Smooth muscle cell (in vitro differentiated cells): Measurements from ENCODE around the gene MYO1B. TPM values are rescaled to one million over a fixed set of nuclear protein-coding genes. Genes with fewer than 3 reads are reported as not detected.

Experiments used
- DNase-seq: peaks from one replicate; lab custom pipeline; 2025; ENCODE audit not compliant: unreplicated experiment; lab: John Stamatoyannopoulos, UW
- H2AFZ ChIP-seq: fragments of 200-600 bp; sonication (generic); 2 replicates; pipeline ENCODE4 v1.6.0; 2016; ENCODE audit warnings: antibody characterized with exemption, low read depth, mild to moderate bottlenecking
- H3F3A ChIP-seq: fragments of 200-600 bp; sonication (generic); 2 replicates; pipeline ENCODE4 v1.6.0; 2017; ENCODE audit warnings: antibody characterized with exemption, low read depth
- H3K27ac ChIP-seq: fragments of 200-600 bp; sonication (generic); 2 replicates; pipeline ENCODE4 v1.5.1; 2016; ENCODE audit warnings: low read depth, mild to moderate bottlenecking
- H3K27me3 ChIP-seq: fragments of 200-600 bp; sonication (generic); 2 replicates; pipeline ENCODE4 v1.6.1; 2016; ENCODE audit warnings: low read depth, mild to moderate bottlenecking
- H3K36me3 ChIP-seq: fragments of 200-600 bp; sonication (generic); 2 replicates; pipeline ENCODE4 v1.5.1; 2016; ENCODE audit warnings: low read depth
- H3K4me1 ChIP-seq: fragments of 200-600 bp; sonication (generic); 2 replicates; pipeline ENCODE4 v1.5.1; 2016; ENCODE audit warnings: low read depth
- H3K4me2 ChIP-seq: fragments of 200-600 bp; sonication (generic); 2 replicates; pipeline ENCODE4 v1.6.0; 2016; ENCODE audit warnings: mild to moderate bottlenecking
- H3K4me3 ChIP-seq: fragments of 200-600 bp; sonication (generic); 2 replicates; pipeline ENCODE4 v1.5.1; 2016; ENCODE audit warnings: mild to moderate bottlenecking
- H3K79me2 ChIP-seq: fragments of 200-600 bp; sonication (generic); 2 replicates; pipeline ENCODE4 v1.6.0; 2016; ENCODE audit warnings: low read depth, mild to moderate bottlenecking
- H3K9ac ChIP-seq: fragments of 200-600 bp; sonication (generic); 2 replicates; pipeline ENCODE4 v1.6.0; 2016; ENCODE audit warnings: low read depth
- H3K9me3 ChIP-seq: fragments of 200-600 bp; sonication (generic); replicated peaks from 2 replicates; pipeline ENCODE4 v1.5.1; 2016; ENCODE audit warnings: low read depth
- H4K20me1 ChIP-seq: fragments of 200-600 bp; sonication (generic); 2 replicates; pipeline ENCODE4 v1.6.0; 2016; ENCODE audit warnings: low read depth
- WGBS: methylation state at CpG from one replicate; pipeline ENCODE4 v1.1.7; 2016; ENCODE audit warnings: low lambda C conversion rate; 5-methylcytosine and 5-hydroxymethylcytosine counted together
- polyA plus RNA-seq: library from polyadenylated mRNA; unstranded; fragments of >200 nt; fragmentation: Nextera tagmentation; extraction: Ambion mirVana; gene quantifications from 2 replicates; pipeline ENCODE4 v1.2.1, GENCODE V29; 2016
- total RNA-seq: library from RNA; depleted of rRNA; stranded (reverse); fragments of >200 nt; gene quantifications from 2 replicates; pipeline ENCODE4 v1.2.3, GENCODE V29; 2014
- TF ChIP-seq, protein P1 (sequence below): fragments of 200-600 bp; sonication (generic); IDR thresholded peaks from 2 replicates; pipeline ENCODE4 v1.5.1; 2017; ENCODE audit warnings: borderline replicate concordance, mild to moderate bottlenecking, antibody characterized with exemption; ENCODE audit not compliant: insufficient read depth, poor library complexity, severe bottlenecking

The MYO1B gene
- total and polyA plus RNA-seq, 2 experiments from 2014 or later, result 58.8 to 133 TPM

DNA sequence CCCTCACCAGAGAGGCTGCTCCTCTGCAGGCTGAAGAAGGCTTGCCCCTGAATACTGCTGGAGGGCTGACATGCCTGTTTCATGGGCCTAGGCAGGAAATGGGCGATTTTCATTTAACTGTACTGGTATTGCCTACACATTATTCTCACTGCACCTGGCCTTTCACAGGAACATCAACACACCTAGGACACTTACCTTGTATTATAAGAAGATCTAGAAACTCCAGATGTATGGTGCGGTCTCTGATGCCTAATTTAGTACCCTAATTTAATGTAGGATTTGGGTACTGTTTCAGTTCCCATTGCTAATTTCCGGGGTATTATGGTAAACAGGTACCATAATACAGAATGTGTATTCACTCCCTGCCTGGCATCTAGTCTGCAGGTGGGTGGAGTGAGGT lies 146.0 kb downstream of the MYO1B start:
- H3K79me2 ChIP-seq, result no peaks in the 10 kb centered on the region
- DNase-seq, result no peak
- H3K27ac ChIP-seq, result no peak overlapping the region
- TF ChIP-seq, protein P1, sequence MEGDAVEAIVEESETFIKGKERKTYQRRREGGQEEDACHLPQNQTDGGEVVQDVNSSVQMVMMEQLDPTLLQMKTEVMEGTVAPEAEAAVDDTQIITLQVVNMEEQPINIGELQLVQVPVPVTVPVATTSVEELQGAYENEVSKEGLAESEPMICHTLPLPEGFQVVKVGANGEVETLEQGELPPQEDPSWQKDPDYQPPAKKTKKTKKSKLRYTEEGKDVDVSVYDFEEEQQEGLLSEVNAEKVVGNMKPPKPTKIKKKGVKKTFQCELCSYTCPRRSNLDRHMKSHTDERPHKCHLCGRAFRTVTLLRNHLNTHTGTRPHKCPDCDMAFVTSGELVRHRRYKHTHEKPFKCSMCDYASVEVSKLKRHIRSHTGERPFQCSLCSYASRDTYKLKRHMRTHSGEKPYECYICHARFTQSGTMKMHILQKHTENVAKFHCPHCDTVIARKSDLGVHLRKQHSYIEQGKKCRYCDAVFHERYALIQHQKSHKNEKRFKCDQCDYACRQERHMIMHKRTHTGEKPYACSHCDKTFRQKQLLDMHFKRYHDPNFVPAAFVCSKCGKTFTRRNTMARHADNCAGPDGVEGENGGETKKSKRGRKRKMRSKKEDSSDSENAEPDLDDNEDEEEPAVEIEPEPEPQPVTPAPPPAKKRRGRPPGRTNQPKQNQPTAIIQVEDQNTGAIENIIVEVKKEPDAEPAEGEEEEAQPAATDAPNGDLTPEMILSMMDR, result no peak
- H3K9me3 ChIP-seq, result no peaks in the 10 kb centered on the region
- no peaks in the 10 kb centered on the region for H3F3A ChIP-seq
- H3K36me3 ChIP-seq, result peaks cover 28% of the 10 kb centered on the region
- no peak overlapping the region for H3K4me3 ChIP-seq
- H3K27me3 ChIP-seq, result no peaks in the 10 kb centered on the region
- 96% methylated on average over 3 of the region's 3 CpGs for WGBS
- no peaks in the 10 kb centered on the region for H4K20me1 ChIP-seq
- H3K9ac ChIP-seq, result no peak overlapping the region
- H2AFZ ChIP-seq, result no peak overlapping the region
- H3K4me2 ChIP-seq, result no peak overlapping the region
- peaks cover 4% of the 10 kb centered on the region for H3K4me1 ChIP-seq

DNA sequence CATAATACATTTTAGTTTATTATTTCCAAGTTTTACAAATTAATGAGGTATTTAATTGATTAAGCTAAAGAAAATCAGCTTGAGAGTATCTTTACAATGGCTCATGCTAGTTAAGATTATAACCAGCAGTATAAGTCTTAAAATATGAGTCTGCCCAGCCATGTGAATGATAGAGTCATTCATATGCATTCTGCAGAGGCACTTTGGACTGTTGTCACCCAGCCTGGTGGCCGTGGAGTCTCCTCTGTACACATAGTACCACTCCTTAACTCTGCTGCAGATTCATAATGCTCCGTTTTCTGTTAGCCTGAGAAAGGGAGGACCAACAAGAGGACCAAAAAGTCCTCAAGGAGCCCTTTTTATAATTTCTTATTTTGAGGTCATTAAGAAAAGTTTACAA lies 148.8 kb downstream of the MYO1B start:
- H3K4me1 ChIP-seq, result peaks cover 4% of the 10 kb centered on the region
- H3K4me2 ChIP-seq, result no peak overlapping the region
- no peaks in the 10 kb centered on the region for H3K79me2 ChIP-seq
- no peak for DNase-seq
- H3K27me3 ChIP-seq, result no peaks in the 10 kb centered on the region
- H3K9me3 ChIP-seq, result no peaks in the 10 kb centered on the region
- H4K20me1 ChIP-seq, result no peaks in the 10 kb centered on the region
- TF ChIP-seq, protein P1, result no peak
- no peak overlapping the region for H3K27ac ChIP-seq
- no peak overlapping the region for H2AFZ ChIP-seq
- no peaks in the 10 kb centered on the region for H3F3A ChIP-seq
- H3K36me3 ChIP-seq, result peaks cover 28% of the 10 kb centered on the region
- H3K4me3 ChIP-seq, result no peak overlapping the region
- H3K9ac ChIP-seq, result no peak overlapping the region
- 98% methylated on average over 2 of the region's 2 CpGs for WGBS

DNA sequence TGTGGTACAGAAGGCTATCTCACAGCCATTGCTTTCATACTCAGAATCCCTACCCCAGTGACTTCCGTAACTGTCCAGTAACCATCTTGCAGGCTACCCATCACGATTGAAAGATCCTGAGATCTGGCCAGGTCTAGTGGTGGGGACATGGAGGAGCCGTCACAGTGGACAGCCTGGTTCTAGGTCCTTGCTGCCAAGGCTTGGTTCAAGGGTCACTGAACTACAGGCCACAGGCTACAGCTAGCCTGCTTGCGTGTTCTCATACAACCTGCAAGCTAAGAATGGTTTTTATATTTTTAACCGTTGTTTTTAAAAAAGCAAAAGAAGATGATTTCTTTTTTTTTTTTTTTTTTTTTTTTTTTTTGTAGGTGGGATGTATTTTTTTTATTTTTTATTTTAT lies 151.6 kb downstream of the MYO1B start:
- peaks cover 25% of the 10 kb centered on the region for H3K36me3 ChIP-seq
- H3F3A ChIP-seq, result no peaks in the 10 kb centered on the region
- H3K4me1 ChIP-seq, result peaks cover 17% of the 10 kb centered on the region
- H3K27me3 ChIP-seq, result no peaks in the 10 kb centered on the region
- 97% methylated on average over 5 of the region's 5 CpGs for WGBS
- H4K20me1 ChIP-seq, result no peaks in the 10 kb centered on the region
- TF ChIP-seq, protein P1, result no peak
- H3K79me2 ChIP-seq, result no peaks in the 10 kb centered on the region
- H3K4me2 ChIP-seq, result no peak overlapping the region
- no peak overlapping the region for H2AFZ ChIP-seq
- DNase-seq, result no peak
- no peaks in the 10 kb centered on the region for H3K9me3 ChIP-seq
- no peak overlapping the region for H3K27ac ChIP-seq
- no peak overlapping the region for H3K4me3 ChIP-seq
- H3K9ac ChIP-seq, result no peak overlapping the region

DNA sequence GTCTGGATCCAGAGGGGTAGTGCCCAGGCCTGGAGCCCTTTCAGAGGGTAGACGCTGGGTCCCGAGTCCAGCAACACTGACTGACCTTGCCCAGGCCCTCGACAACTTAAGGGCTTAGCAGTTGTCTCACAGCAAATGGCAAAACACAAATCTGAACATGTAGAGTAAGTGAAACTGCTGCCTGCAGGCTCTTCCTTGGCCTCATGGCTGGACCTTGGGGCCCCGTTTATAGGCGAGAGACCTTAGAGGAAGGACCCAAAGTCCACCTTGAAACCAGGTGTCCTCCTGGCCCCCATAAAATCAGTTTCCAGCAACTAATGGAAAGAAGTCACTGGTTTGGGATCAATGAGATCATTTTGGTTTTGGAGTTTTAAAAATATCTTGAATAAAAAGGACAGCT lies 154.4 kb downstream of the MYO1B start:
- Histone ChIP-seq H2AFZ (no peak overlapping the region), H4K20me1 (peaks cover 3% of the 10 kb centered on the region), H3K27ac (no peak overlapping the region), H3K79me2 (peaks cover 10% of the 10 kb centered on the region), H3K4me1 (peaks cover 42% of the 10 kb centered on the region), H3K9me3 (no peaks in the 10 kb centered on the region), H3K4me2 (no peak overlapping the region), H3K36me3 (peaks cover 13% of the 10 kb centered on the region), H3K27me3 (no peaks in the 10 kb centered on the region), H3K4me3 (no peak overlapping the region), H3K9ac (no peak overlapping the region), H3F3A (no peaks in the 10 kb centered on the region)
- TF ChIP-seq, protein P1, result no peak
- WGBS, result 96% methylated on average over 5 of the region's 5 CpGs
- no peak for DNase-seq
